ENCODE results near the gene BCAS3. TPM values are rescaled to one million over a fixed set of nuclear protein-coding genes. Genes with fewer than 3 reads are reported as not detected.

Gene BCAS3
- polyA plus RNA-seq, 1 experiment = 17.5 TPM

DNA sequence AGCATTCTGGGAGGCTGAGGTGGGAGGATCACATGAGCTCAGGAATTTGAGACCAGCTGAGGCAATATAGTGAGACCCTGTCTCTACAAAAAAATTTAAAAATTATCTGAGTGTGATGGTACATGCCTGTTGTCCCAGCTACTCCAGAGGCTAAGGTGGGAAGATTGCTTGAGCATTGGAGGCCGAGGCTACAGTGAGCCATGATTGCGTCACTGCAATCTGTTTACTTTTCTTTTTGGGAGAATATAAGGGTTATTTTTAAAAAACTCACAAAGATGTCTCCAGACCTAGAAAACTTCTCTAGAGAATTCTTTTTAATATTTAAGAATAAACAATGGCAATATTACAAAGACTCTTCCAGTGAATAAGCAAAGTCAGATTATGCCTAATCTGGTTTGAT is 226.9 kb downstream of the BCAS3 start:
- Histone ChIP-seq H3K4me3 (ENCODE audit: low read depth, low read length) (no peak overlapping the region), H3K9me3 (ENCODE audit: control insufficient read depth, insufficient read depth, low read length) (no peaks in the 10 kb centered on the region), H3K27me3 (ENCODE audit: control insufficient read depth, insufficient read depth, low read length) (no peaks in the 10 kb centered on the region), H3K27ac (ENCODE audit: low read depth, low read length) (no peak overlapping the region)
- TF ChIP-seq CTCF (IDR thresholded peaks at IDR 0.05; ENCODE audit: low read depth, low read length) = no peak
- CTCF ChIA-PET = no interaction called here
- DNase-seq (ENCODE audit: low read depth, low spot score) = no peak
- POLR2A ChIA-PET = no interaction called here

DNA sequence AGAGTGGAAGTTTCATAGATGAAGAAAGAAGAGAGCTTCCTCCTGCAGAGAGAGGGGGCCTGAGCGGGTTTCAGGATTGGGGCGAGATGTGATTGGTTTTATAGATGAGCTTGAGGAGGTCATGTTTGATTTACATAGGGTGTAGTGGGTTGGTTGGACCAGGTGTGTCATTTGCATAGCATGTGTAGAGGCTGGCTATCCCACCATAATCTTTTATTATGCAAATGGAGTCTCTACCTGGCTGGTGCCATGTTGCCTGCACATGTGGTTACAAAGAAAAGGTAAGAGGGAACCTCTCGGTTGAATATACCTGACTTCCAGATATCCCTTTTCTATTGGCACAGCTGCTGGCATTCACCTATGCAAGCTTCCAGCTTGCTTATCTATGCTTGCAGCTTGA is 228.1 kb downstream of the BCAS3 start:
- no peak for TF ChIP-seq CTCF (IDR thresholded peaks at IDR 0.05; ENCODE audit: low read depth, low read length)
- no peaks in the 10 kb centered on the region for H3K9me3 ChIP-seq (ENCODE audit: control insufficient read depth, insufficient read depth, low read length)
- POLR2A ChIA-PET = no interaction called here
- no peak overlapping the region for H3K27ac ChIP-seq (ENCODE audit: low read depth, low read length)
- H3K27me3 ChIP-seq (ENCODE audit: control insufficient read depth, insufficient read depth, low read length) = no peaks in the 10 kb centered on the region
- CTCF ChIA-PET = interaction anchor here (0.6 kb wide), 1 partner anchor 178 kb away, joined by 3 read pairs; no protein-coding TSS in a partner anchor
- H3K4me3 ChIP-seq (ENCODE audit: low read depth, low read length) = no peak overlapping the region
- DNase-seq (ENCODE audit: low read depth, low spot score) = no peak

DNA sequence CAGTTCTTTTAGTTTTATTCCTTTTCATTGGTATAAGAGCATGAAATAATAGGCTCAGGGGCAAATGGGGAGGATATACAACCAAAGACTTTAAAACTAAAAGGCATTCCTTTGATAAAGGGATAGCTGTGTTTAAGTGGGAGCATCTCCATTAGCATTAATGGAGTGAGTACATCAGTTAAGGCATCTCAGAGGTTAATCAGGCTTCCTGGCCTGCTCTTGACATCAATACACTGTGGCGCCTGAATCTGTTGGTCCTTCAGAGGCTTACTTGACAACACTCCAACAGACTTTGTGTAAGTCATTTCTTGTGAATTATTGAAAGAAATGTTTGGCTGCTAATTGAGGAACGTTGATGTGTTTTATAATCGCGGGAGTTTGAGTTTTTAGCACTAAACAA is 230.7 kb downstream of the BCAS3 start:
- TF ChIP-seq CTCF (IDR thresholded peaks at IDR 0.05; ENCODE audit: low read depth, low read length) = no peak
- no peak overlapping the region for H3K27ac ChIP-seq (ENCODE audit: low read depth, low read length)
- H3K27me3 ChIP-seq (ENCODE audit: control insufficient read depth, insufficient read depth, low read length) = no peaks in the 10 kb centered on the region
- no peak overlapping the region for H3K4me3 ChIP-seq (ENCODE audit: low read depth, low read length)
- ChIA-PET CTCF (interaction anchor here (0.6 kb wide), 1 partner anchor 64 kb away, joined by 4 read pairs; no protein-coding TSS in a partner anchor), POLR2A (no interaction called here)
- H3K9me3 ChIP-seq (ENCODE audit: control insufficient read depth, insufficient read depth, low read length) = no peaks in the 10 kb centered on the region
- no peak for DNase-seq (ENCODE audit: low read depth, low spot score)

DNA sequence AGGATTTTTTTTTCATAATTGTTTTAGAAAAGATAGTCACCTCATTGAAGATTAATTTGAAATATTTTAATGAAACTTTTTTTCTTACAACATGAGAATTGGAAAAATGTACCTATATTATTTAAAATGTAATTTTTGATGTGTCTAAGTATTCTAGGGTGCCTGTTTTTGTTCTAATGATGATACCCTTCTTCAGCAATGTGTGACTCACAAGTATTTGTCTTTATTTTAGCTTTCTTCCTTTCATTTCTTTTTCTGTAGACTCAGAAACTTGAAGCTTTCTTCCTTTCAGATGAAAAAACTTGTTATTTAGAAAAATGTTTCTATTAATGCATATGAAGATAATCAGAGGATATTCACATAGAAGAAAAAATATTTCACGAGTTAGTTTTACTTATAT is 231.8 kb downstream of the BCAS3 start:
- Histone ChIP-seq H3K4me3 (ENCODE audit: low read depth, low read length) (no peak overlapping the region), H3K27ac (ENCODE audit: low read depth, low read length) (no peak overlapping the region), H3K9me3 (ENCODE audit: control insufficient read depth, insufficient read depth, low read length) (no peaks in the 10 kb centered on the region), H3K27me3 (ENCODE audit: control insufficient read depth, insufficient read depth, low read length) (no peaks in the 10 kb centered on the region)
- no peak for TF ChIP-seq CTCF (IDR thresholded peaks at IDR 0.05; ENCODE audit: low read depth, low read length)
- DNase-seq (ENCODE audit: low read depth, low spot score) = no peak
- CTCF ChIA-PET = interaction anchor here (0.6 kb wide), 1 partner anchor 156 kb away, joined by 3 read pairs; no protein-coding TSS in a partner anchor
- POLR2A ChIA-PET = no interaction called here

- ChIA-PET POLR2A (no interaction called here), CTCF (no interaction called here)
- Histone ChIP-seq H3K9me3 (ENCODE audit: control insufficient read depth, insufficient read depth, low read length) (no peaks in the 10 kb centered on the region), H3K4me3 (ENCODE audit: low read depth, low read length) (no peak overlapping the region), H3K27me3 (ENCODE audit: control insufficient read depth, insufficient read depth, low read length) (no peaks in the 10 kb centered on the region), H3K27ac (ENCODE audit: low read depth, low read length) (no peak overlapping the region)
- DNase-seq (ENCODE audit: low read depth, low spot score) = no peak
- no peak for TF ChIP-seq CTCF (IDR thresholded peaks at IDR 0.05; ENCODE audit: low read depth, low read length)
Observed at GRCh38 chr17:60910415-60910814, 232.8 kb downstream of the BCAS3 start.
